CD8-positive, alpha-beta memory T cell (primary cell): ENCODE results near the gene USP17L11. TPM values are rescaled to one million over a fixed set of nuclear protein-coding genes. Genes with fewer than 3 reads are reported as not detected.
A peak's percentile ranks its signal among the peaks of the same experiment; 100 is the strongest.
"Not testable (repeated sequence)": the region's sequence is repeated elsewhere in the genome, so short reads cannot be mapped to it uniquely, and the experiment has no call there.

Experiments
- CTCF ChIA-PET: fragments of 350-600 bp; sonication (Branson Sonifier 250); formaldehyde crosslinking; loops from one replicate; lab custom pipeline; 2021; ENCODE audit warnings: antibody characterized with exemption; lab: Charles Lee
- POLR2A ChIA-PET: fragments of 350-600 bp; sonication (Branson Sonifier 250); formaldehyde crosslinking; loops from one replicate; lab custom pipeline; 2021; ENCODE audit warnings: antibody characterized with exemption; lab: Charles Lee
- DNase-seq, 5 donors: peaks; one replicate each; pipeline versions ENCODE4 v3.0.0 to v3.0.0-alpha.2; 2020 to 2022; ENCODE audit warnings: mixed read lengths in 1 of 5
- H3K27ac ChIP-seq: one replicate; pipeline ENCODE4 v1.7.0; 2013; ENCODE audit warnings: low read depth, mild to moderate bottlenecking, low read length, moderate library complexity
- H3K27me3 ChIP-seq: 2 replicates; pipeline ENCODE4 v1.7.0; 2013; ENCODE audit warnings: low read length, mild to moderate bottlenecking; ENCODE audit not compliant: insufficient read depth, poor library complexity, severe bottlenecking
- H3K36me3 ChIP-seq: 2 replicates; pipeline ENCODE4 v1.7.0; 2013; ENCODE audit warnings: mild to moderate bottlenecking, low read length, moderate library complexity; ENCODE audit not compliant: insufficient read depth
- H3K4me1 ChIP-seq: 2 replicates; pipeline ENCODE4 v1.7.0; 2013; ENCODE audit warnings: mild to moderate bottlenecking, low read length, moderate library complexity; ENCODE audit not compliant: insufficient read depth
- H3K4me3 ChIP-seq: 2 replicates; pipeline ENCODE4 v1.7.0; 2013; ENCODE audit warnings: mild to moderate bottlenecking, low read length
- H3K9me3 ChIP-seq: 2 replicates; pipeline ENCODE4 v1.7.0; 2013; ENCODE audit warnings: mild to moderate bottlenecking, low read length
- H3K27ac Mint-ChIP-seq, 8 donors: one replicate each; pipeline ENCODE4 v1.8.0; 2020 to 2021; ENCODE audit warnings: mixed read lengths in 8 of 8, mild to moderate bottlenecking in 6 of 8, inconsistent platforms in 3 of 8, moderate library complexity in 3 of 8
- H3K27me3 Mint-ChIP-seq, 2 donors: one replicate each; pipeline ENCODE4 v1.8.0; 2020 to 2021; ENCODE audit warnings: mixed read lengths in 2 of 2, mild to moderate bottlenecking in 1 of 2, moderate library complexity in 1 of 2
- H3K36me3 Mint-ChIP-seq, 3 donors: one replicate each; pipeline ENCODE4 v1.8.0; 2020 to 2021; ENCODE audit warnings: mixed read lengths in 3 of 3, inconsistent platforms in 1 of 3, mild to moderate bottlenecking in 1 of 3
- H3K4me1 Mint-ChIP-seq, 3 donors: one replicate each; pipeline ENCODE4 v1.8.0; 2020 to 2021; ENCODE audit warnings: mixed read lengths in 3 of 3, inconsistent platforms in 1 of 3, mild to moderate bottlenecking in 1 of 3
- H3K4me3 Mint-ChIP-seq, 7 donors: one replicate each; pipeline ENCODE4 v1.8.0; 2020 to 2021; ENCODE audit warnings: mixed read lengths in 7 of 7, mild to moderate bottlenecking in 6 of 7, moderate library complexity in 4 of 7, inconsistent platforms in 2 of 7
- H3K9me3 Mint-ChIP-seq, 5 donors: one replicate each; pipeline ENCODE4 v1.8.0; 2020 to 2022; ENCODE audit warnings: mixed read lengths in 5 of 5, mild to moderate bottlenecking in 3 of 5, moderate library complexity in 2 of 5, inconsistent platforms in 1 of 5
- polyA plus RNA-seq: library from polyadenylated mRNA; unstranded; fragments of 300-500 nt; fragmentation: Illumina TruSeq; gene quantifications from one replicate; pipeline ENCODE4 v1.2.3, GENCODE V29; 2021
- total RNA-seq, 2 experiments: library from RNA; stranded (reverse); gene quantifications; one replicate each; pipeline ENCODE4 v1.2.3, GENCODE V29; 2021

Gene USP17L11
- total and polyA plus RNA-seq, 3 experiments from 2014 or later = 0.13 TPM; not detected in 2

DNA sequence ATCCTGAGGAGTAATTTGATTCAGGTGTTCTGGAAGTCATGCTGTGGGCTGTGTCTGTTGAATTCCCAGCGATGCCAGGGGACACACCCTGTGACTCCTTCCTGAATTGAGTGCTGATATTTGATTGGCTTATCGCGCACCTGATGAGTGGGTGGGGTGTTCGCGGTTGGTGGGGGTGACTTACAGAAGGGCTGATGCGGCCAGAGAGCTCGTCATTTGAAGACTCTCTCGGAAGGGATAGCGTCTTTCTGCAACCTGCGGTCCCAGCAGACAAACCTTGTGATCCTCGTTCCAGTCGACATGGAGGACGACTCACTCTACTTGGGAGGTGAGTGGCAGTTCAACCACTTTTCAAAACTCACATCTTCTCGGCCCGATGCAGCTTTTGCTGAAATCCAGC is 18.9 kb downstream of the USP17L11 start, which contains the start of gene USP17L15:
USP17L15 (plus strand) TSS at position 301 of the 400 bp plus-strand sequence; CDS start at position 301, 0 bp downstream.
- H3K27ac ChIP-seq, H3K9me3 ChIP-seq, H3K9me3 Mint-ChIP-seq, CTCF ChIA-PET, H3K4me3 Mint-ChIP-seq, H3K4me3 ChIP-seq, H3K27ac Mint-ChIP-seq, H3K4me1 Mint-ChIP-seq, H3K36me3 Mint-ChIP-seq, H3K27me3 ChIP-seq, DNase-seq, POLR2A ChIA-PET, H3K4me1 ChIP-seq, H3K27me3 Mint-ChIP-seq, H3K36me3 ChIP-seq: not testable (repeated sequence)

GRCh38 chr4:9238461-9238860 is 23.3 kb downstream of the USP17L11 start:
- H3K9me3 ChIP-seq, H3K4me3 ChIP-seq, H3K27me3 ChIP-seq, H3K36me3 ChIP-seq, H3K4me1 ChIP-seq, H3K9me3 Mint-ChIP-seq, H3K27ac ChIP-seq, H3K4me3 Mint-ChIP-seq, H3K27me3 Mint-ChIP-seq, H3K27ac Mint-ChIP-seq, POLR2A ChIA-PET, H3K36me3 Mint-ChIP-seq, CTCF ChIA-PET, H3K4me1 Mint-ChIP-seq: not testable (repeated sequence)
- peak in 1 of 5 donors; percentile 16 for DNase-seq

GRCh38 chr4:9243579-9243978 is 28.4 kb downstream of the USP17L11 start, which contains the start of gene USP17L17:
Gene USP17L17 (plus strand): TSS chr4:9243879. CDS start chr4:9243879, 0 bp downstream.
- H3K4me3 ChIP-seq, H3K4me3 Mint-ChIP-seq, H3K9me3 Mint-ChIP-seq, H3K36me3 ChIP-seq, DNase-seq, H3K27ac ChIP-seq, CTCF ChIA-PET, H3K27ac Mint-ChIP-seq, H3K4me1 ChIP-seq, H3K36me3 Mint-ChIP-seq, H3K27me3 ChIP-seq, POLR2A ChIA-PET, H3K9me3 ChIP-seq, H3K4me1 Mint-ChIP-seq, H3K27me3 Mint-ChIP-seq: not testable (repeated sequence)

DNA sequence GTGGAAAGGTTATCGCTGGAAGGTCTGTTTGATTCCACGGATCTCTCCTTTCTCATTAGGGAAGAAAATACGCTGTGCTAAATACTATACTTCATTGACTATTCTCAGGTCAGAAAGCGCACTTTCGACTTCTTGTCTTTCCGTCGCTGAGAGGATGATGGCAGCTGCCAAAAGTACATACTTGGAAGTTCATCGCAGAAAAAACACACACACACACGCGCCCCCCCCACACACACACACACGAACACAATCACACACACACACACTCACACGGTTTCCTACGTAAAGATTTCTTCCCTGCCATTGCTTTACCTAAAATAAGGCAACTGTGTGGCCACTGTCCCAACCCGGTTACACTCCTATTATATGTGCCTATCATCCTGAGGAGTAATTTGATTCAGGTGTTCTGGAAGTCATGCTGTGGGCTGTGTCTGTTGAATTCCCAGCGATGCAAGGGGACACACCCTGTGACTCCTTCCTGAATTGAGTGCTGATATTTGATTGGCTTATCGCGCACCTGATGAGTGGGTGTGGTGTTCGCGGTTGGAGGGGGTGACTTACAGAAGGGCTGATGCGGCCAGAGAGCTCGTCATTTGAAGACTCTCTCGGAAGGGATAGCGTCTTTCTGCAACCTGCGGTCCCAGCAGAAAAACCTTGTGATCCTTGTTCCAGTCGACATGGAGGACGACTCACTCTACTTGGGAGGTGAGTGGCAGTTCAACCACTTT is 32.9 kb downstream of the USP17L11 start, which contains the start of gene USP17L18:
USP17L18 (plus strand) TSS at position 678 of the 728 bp plus-strand sequence; CDS start at position 678, 0 bp downstream.
- H3K36me3 Mint-ChIP-seq, CTCF ChIA-PET, H3K4me3 Mint-ChIP-seq, H3K4me1 Mint-ChIP-seq, H3K27ac ChIP-seq, H3K27ac Mint-ChIP-seq, H3K27me3 Mint-ChIP-seq, H3K9me3 ChIP-seq, H3K36me3 ChIP-seq, H3K27me3 ChIP-seq, H3K4me1 ChIP-seq, POLR2A ChIA-PET, H3K9me3 Mint-ChIP-seq, H3K4me3 ChIP-seq: not testable (repeated sequence)
- DNase-seq = peak in 3 of 5 donors; percentile 0 to 32 (median 1)

GRCh38 chr4:9253078-9253477 is 37.9 kb downstream of the USP17L11 start, which contains the start of gene USP17L19:
Gene USP17L19 (plus strand): TSS chr4:9253378. CDS start chr4:9253378, 0 bp downstream.
- H3K27ac ChIP-seq, H3K9me3 ChIP-seq, POLR2A ChIA-PET, CTCF ChIA-PET, H3K4me3 Mint-ChIP-seq, H3K27ac Mint-ChIP-seq, H3K4me1 Mint-ChIP-seq, H3K9me3 Mint-ChIP-seq, H3K27me3 ChIP-seq, H3K27me3 Mint-ChIP-seq, H3K36me3 ChIP-seq, H3K36me3 Mint-ChIP-seq, H3K4me3 ChIP-seq, DNase-seq, H3K4me1 ChIP-seq: not testable (repeated sequence)

- DNase-seq, H3K4me3 ChIP-seq, H3K36me3 ChIP-seq, H3K9me3 ChIP-seq, POLR2A ChIA-PET, H3K4me3 Mint-ChIP-seq, CTCF ChIA-PET, H3K27ac ChIP-seq, H3K9me3 Mint-ChIP-seq, H3K27me3 ChIP-seq, H3K4me1 Mint-ChIP-seq, H3K4me1 ChIP-seq, H3K27ac Mint-ChIP-seq, H3K36me3 Mint-ChIP-seq, H3K27me3 Mint-ChIP-seq: not testable (repeated sequence)
These were observed 42.6 kb downstream of the USP17L11 start, which contains the start of gene USP17L20 for GRCh38 chr4:9257824-9258223. Gene USP17L20 (plus strand): TSS chr4:9258124. CDS start chr4:9258124, 0 bp downstream.

DNA sequence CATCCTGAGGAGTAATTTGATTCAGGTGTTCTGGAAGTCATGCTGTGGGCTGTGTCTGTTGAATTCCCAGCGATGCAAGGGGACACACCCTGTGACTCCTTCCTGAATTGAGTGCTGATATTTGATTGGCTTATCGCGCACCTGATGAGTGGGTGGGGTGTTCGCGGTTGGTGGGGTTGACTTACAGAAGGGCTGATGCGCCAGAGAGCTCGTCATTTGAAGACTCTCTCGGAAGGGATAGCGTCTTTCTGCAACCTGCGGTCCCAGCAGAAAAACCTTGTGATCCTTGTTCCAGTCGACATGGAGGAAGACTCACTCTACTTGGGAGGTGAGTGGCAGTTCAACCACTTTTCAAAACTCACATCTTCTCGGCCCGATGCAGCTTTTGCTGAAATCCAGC is 47.4 kb downstream of the USP17L11 start, which contains the start of gene USP17L21:
USP17L21 (plus strand) TSS at position 301 of the 400 bp plus-strand sequence; CDS start at position 301, 0 bp downstream.
- CTCF ChIA-PET, H3K36me3 Mint-ChIP-seq, H3K36me3 ChIP-seq, DNase-seq, H3K27ac Mint-ChIP-seq, H3K4me3 ChIP-seq, H3K9me3 Mint-ChIP-seq, POLR2A ChIA-PET, H3K9me3 ChIP-seq, H3K4me1 ChIP-seq, H3K27me3 Mint-ChIP-seq, H3K27ac ChIP-seq, H3K4me3 Mint-ChIP-seq, H3K4me1 Mint-ChIP-seq, H3K27me3 ChIP-seq: not testable (repeated sequence)
